Measurements from ENCODE around the gene DIAPH1. TPM values are rescaled to one million over a fixed set of nuclear protein-coding genes. Genes with fewer than 3 reads are reported as not detected.

DIAPH1 gene
- total and polyA plus RNA-seq, 3 experiments from 2014 or later, result 151 to 217 (median 212) TPM

GRCh38 chr5:141574122-141574510, 44.7 kb downstream of the DIAPH1 start:
- H3K4me3 Mint-ChIP-seq, result no peak overlapping the region
- H3K27me3 Mint-ChIP-seq, result no peaks in the 10 kb centered on the region
- peaks cover 19 to 89% (median 40%) of the 10 kb centered on the region in 3 donors for H3K36me3 Mint-ChIP-seq
- Histone ChIP-seq H3K9me3 (ENCODE audit: low read length) (no peaks in the 10 kb centered on the region), H3K4me3 (ENCODE audit: low read length) (no peak overlapping the region), H3K27ac (ENCODE audit: low read depth, low read length) (no peak overlapping the region), H3K4me1 (ENCODE audit: insufficient read depth, low read length) (no peaks in the 10 kb centered on the region), H3K27me3 (ENCODE audit: insufficient read depth, low read length, poor library complexity, severe bottlenecking) (no peaks in the 10 kb centered on the region), H3K36me3 (ENCODE audit: insufficient read depth, low read length) (peaks cover 73% of the 10 kb centered on the region)
- POLR2A ChIA-PET, result no interaction called here
- H3K9me3 Mint-ChIP-seq, result no peaks in the 10 kb centered on the region
- DNase-seq, result no peak
- H3K27ac Mint-ChIP-seq, result peak overlapping the region in 1 of 8 donors; percentile 66
- CTCF ChIA-PET, result interaction anchor here (2.5 kb wide), 1 partner anchor 10 kb away, joined by 8 read pairs; no protein-coding TSS in a partner anchor
- peaks cover 0 to 4% (median 3%) of the 10 kb centered on the region in 3 donors for H3K4me1 Mint-ChIP-seq

- Mint-ChIP-seq H3K27me3 (no peaks in the 10 kb centered on the region), H3K9me3 (no peaks in the 10 kb centered on the region), H3K4me1 (peaks cover 0 to 4% (median 3%) of the 10 kb centered on the region in 3 donors), H3K36me3 (peaks cover 15 to 89% (median 40%) of the 10 kb centered on the region in 3 donors), H3K4me3 (no peak overlapping the region), H3K27ac (peak overlapping the region in 2 of 8 donors; percentile 65 to 66)
- Histone ChIP-seq H3K4me1 (ENCODE audit: insufficient read depth, low read length) (no peaks in the 10 kb centered on the region), H3K36me3 (ENCODE audit: insufficient read depth, low read length) (peaks cover 68% of the 10 kb centered on the region), H3K27ac (ENCODE audit: low read depth, low read length) (no peak overlapping the region), H3K27me3 (ENCODE audit: insufficient read depth, low read length, poor library complexity, severe bottlenecking) (no peaks in the 10 kb centered on the region), H3K9me3 (ENCODE audit: low read length) (no peaks in the 10 kb centered on the region), H3K4me3 (ENCODE audit: low read length) (no peak overlapping the region)
- DNase-seq, result no peak
- POLR2A ChIA-PET, result no interaction called here
- CTCF ChIA-PET, result interaction anchor here (1.0 kb wide), 2 partner anchors 10 to 18 kb away, joined by 3 to 4 read pairs; no protein-coding TSS in a partner anchor
Observed at GRCh38 chr5:141573489-141574121, 45.2 kb downstream of the DIAPH1 start.

GRCh38 chr5:141570655-141571054, 48.1 kb downstream of the DIAPH1 start:
- Mint-ChIP-seq H3K4me3 (no peak overlapping the region), H3K27me3 (no peaks in the 10 kb centered on the region), H3K27ac (peak overlapping the region in 6 of 8 donors; percentile 3 to 87 (median 19)), H3K4me1 (peaks cover 11 to 20% (median 16%) of the 10 kb centered on the region in 3 donors), H3K36me3 (peaks cover 7 to 86% (median 20%) of the 10 kb centered on the region in 3 donors), H3K9me3 (no peaks in the 10 kb centered on the region)
- Histone ChIP-seq H3K27me3 (ENCODE audit: insufficient read depth, low read length, poor library complexity, severe bottlenecking) (no peaks in the 10 kb centered on the region), H3K36me3 (ENCODE audit: insufficient read depth, low read length) (peaks cover 49% of the 10 kb centered on the region), H3K9me3 (ENCODE audit: low read length) (no peaks in the 10 kb centered on the region), H3K4me3 (ENCODE audit: low read length) (no peak overlapping the region), H3K27ac (ENCODE audit: low read depth, low read length) (no peak overlapping the region), H3K4me1 (ENCODE audit: insufficient read depth, low read length) (no peaks in the 10 kb centered on the region)
- ChIA-PET CTCF (no interaction called here), POLR2A (no interaction called here)
- DNase-seq, result no peak

- H3K27ac Mint-ChIP-seq, result peak overlapping the region; percentile 14 to 84 (median 54)
- Histone ChIP-seq H3K36me3 (ENCODE audit: insufficient read depth, low read length) (peaks cover 49% of the 10 kb centered on the region), H3K27ac (ENCODE audit: low read depth, low read length) (peak overlapping the region; percentile 7), H3K27me3 (ENCODE audit: insufficient read depth, low read length, poor library complexity, severe bottlenecking) (no peaks in the 10 kb centered on the region), H3K4me3 (ENCODE audit: low read length) (no peak overlapping the region), H3K4me1 (ENCODE audit: insufficient read depth, low read length) (peaks cover 4% of the 10 kb centered on the region), H3K9me3 (ENCODE audit: low read length) (no peaks in the 10 kb centered on the region)
- H3K27me3 Mint-ChIP-seq, result no peaks in the 10 kb centered on the region
- H3K4me1 Mint-ChIP-seq, result peaks cover 26 to 39% (median 36%) of the 10 kb centered on the region in 3 donors
- peaks cover 7 to 93% (median 32%) of the 10 kb centered on the region in 3 donors for H3K36me3 Mint-ChIP-seq
- CTCF ChIA-PET, result interaction anchor here (0.6 to 2.8 kb wide), 18 partner anchors 8 to 310 kb away, joined by 3 to 12 read pairs (median 4); partner anchors contain the start of genes HDAC3, PCDH1, PCDHGA1 and PCDHGB6
- no peak overlapping the region for H3K4me3 Mint-ChIP-seq
- DNase-seq, result peak in 1 of 5 donors; percentile 17
- no peaks in the 10 kb centered on the region for H3K9me3 Mint-ChIP-seq
- POLR2A ChIA-PET, result no interaction called here
Observed at GRCh38 chr5:141567513-141568117, 51.2 kb downstream of the DIAPH1 start.

GRCh38 chr5:141565826-141566570, 52.8 kb downstream of the DIAPH1 start:
- Mint-ChIP-seq H3K36me3 (peaks cover 7 to 89% (median 29%) of the 10 kb centered on the region in 3 donors), H3K27ac (peak overlapping the region in 7 of 8 donors; percentile 6 to 84 (median 77)), H3K4me3 (peak overlapping the region in 1 of 7 donors; percentile 38), H3K27me3 (no peaks in the 10 kb centered on the region), H3K9me3 (no peaks in the 10 kb centered on the region), H3K4me1 (peaks cover 30 to 50% (median 37%) of the 10 kb centered on the region in 3 donors)
- H3K9me3 ChIP-seq (ENCODE audit: low read length), result no peaks in the 10 kb centered on the region
- CTCF ChIA-PET, result interaction anchor here (1.4 to 2.8 kb wide), 6 partner anchors 8 to 246 kb away, joined by 3 to 12 read pairs (median 10); partner anchors contain the start of genes DIAPH1, HDAC3, PCDHGB6 and RELL2
- no peak overlapping the region for H3K4me3 ChIP-seq (ENCODE audit: low read length)
- no peak overlapping the region for H3K27ac ChIP-seq (ENCODE audit: low read depth, low read length)
- peaks cover 41% of the 10 kb centered on the region for H3K36me3 ChIP-seq (ENCODE audit: insufficient read depth, low read length)
- POLR2A ChIA-PET, result no interaction called here
- DNase-seq, result no peak
- no peaks in the 10 kb centered on the region for H3K27me3 ChIP-seq (ENCODE audit: insufficient read depth, low read length, poor library complexity, severe bottlenecking)
- H3K4me1 ChIP-seq (ENCODE audit: insufficient read depth, low read length), result peaks cover 4% of the 10 kb centered on the region

GRCh38 chr5:141564216-141564692, 54.5 kb downstream of the DIAPH1 start:
- Mint-ChIP-seq H3K27ac (peak overlapping the region; percentile 43 to 95 (median 82)), H3K4me1 (peaks cover 33 to 58% (median 38%) of the 10 kb centered on the region in 3 donors), H3K4me3 (peak overlapping the region in 1 of 7 donors; percentile 5), H3K36me3 (peaks cover 7 to 87% (median 26%) of the 10 kb centered on the region in 3 donors), H3K9me3 (no peaks in the 10 kb centered on the region), H3K27me3 (no peaks in the 10 kb centered on the region)
- Histone ChIP-seq H3K9me3 (ENCODE audit: low read length) (no peaks in the 10 kb centered on the region), H3K4me1 (ENCODE audit: insufficient read depth, low read length) (peaks cover 4% of the 10 kb centered on the region), H3K36me3 (ENCODE audit: insufficient read depth, low read length) (peaks cover 31% of the 10 kb centered on the region), H3K27me3 (ENCODE audit: insufficient read depth, low read length, poor library complexity, severe bottlenecking) (no peaks in the 10 kb centered on the region), H3K4me3 (ENCODE audit: low read length) (no peak overlapping the region), H3K27ac (ENCODE audit: low read depth, low read length) (no peak overlapping the region)
- CTCF ChIA-PET, result interaction anchor here (0.6 to 2.3 kb wide), 40 partner anchors 9 to 341 kb away, joined by 3 to 23 read pairs (median 4); partner anchors contain the start of genes DIAPH1, HDAC3, PCDHB14 and PCDHB15
- DNase-seq, result peak; percentile 45 to 84 (median 72)
- POLR2A ChIA-PET, result interaction anchor here (0.6 to 1.3 kb wide), 4 partner anchors 72 to 246 kb away, joined by 4 to 5 read pairs (median 4); partner anchors contain the start of genes HDAC3, RELL2 and TAF7

- peaks cover 2 to 85% (median 26%) of the 10 kb centered on the region in 3 donors for H3K36me3 Mint-ChIP-seq
- H3K9me3 Mint-ChIP-seq, result no peaks in the 10 kb centered on the region
- Histone ChIP-seq H3K36me3 (ENCODE audit: insufficient read depth, low read length) (peaks cover 39% of the 10 kb centered on the region), H3K4me1 (ENCODE audit: insufficient read depth, low read length) (peaks cover 7% of the 10 kb centered on the region), H3K27me3 (ENCODE audit: insufficient read depth, low read length, poor library complexity, severe bottlenecking) (no peaks in the 10 kb centered on the region), H3K9me3 (ENCODE audit: low read length) (no peaks in the 10 kb centered on the region), H3K4me3 (ENCODE audit: low read length) (no peak overlapping the region), H3K27ac (ENCODE audit: low read depth, low read length) (no peak overlapping the region)
- H3K27me3 Mint-ChIP-seq, result no peaks in the 10 kb centered on the region
- peaks cover 45 to 72% (median 52%) of the 10 kb centered on the region in 3 donors for H3K4me1 Mint-ChIP-seq
- H3K27ac Mint-ChIP-seq, result peak overlapping the region in 4 of 8 donors; percentile 36 to 77 (median 56)
- no peak for DNase-seq
- H3K4me3 Mint-ChIP-seq, result no peak overlapping the region
- ChIA-PET POLR2A (no interaction called here), CTCF (no interaction called here)
Observed at GRCh38 chr5:141560725-141561483, 57.9 kb downstream of the DIAPH1 start.
